Measurements from ENCODE around the gene PARP6. TPM values are rescaled to one million over a fixed set of nuclear protein-coding genes. Genes with fewer than 3 reads are reported as not detected.

The PARP6 gene
- total RNA-seq: 13.0 TPM

GRCh38 chr15:72272213-72272996 lies at the start of gene PARP6:
TSS of gene PARP6 (minus strand) at chr15:72272554. CDS start at chr15:72267477, 5,077 bp downstream.
- H3K4me3 ChIP-seq (ENCODE audit: low read length in 3 of 3): peak within 1 kb of the TSS; percentile 82 to 92 (median 87)
- H3K9ac ChIP-seq (ENCODE audit: low read depth in 1 of 3, low read length in 3 of 3): peak within 1 kb of the TSS; percentile 93 to 97 (median 93)
- no peaks in the 10 kb centered on the region for H3K27me3 ChIP-seq (ENCODE audit: control insufficient read depth in 3 of 3, insufficient read depth in 3 of 3, low read length in 3 of 3)
- no peaks in the 10 kb centered on the region for H3K9me3 ChIP-seq (ENCODE audit: control insufficient read depth in 3 of 3, low read length in 3 of 3)
- peaks cover 8 to 21% (median 11%) of the 10 kb centered on the region in 3 donors for H3K36me3 ChIP-seq (ENCODE audit: control insufficient read depth in 3 of 3, insufficient read depth in 3 of 3, low read length in 3 of 3)
- H3K27ac ChIP-seq (ENCODE audit: low read depth, low read length): peak within 1 kb of the TSS; percentile 91
- H3K4me1 ChIP-seq (ENCODE audit: control insufficient read depth in 3 of 3, insufficient read depth in 3 of 3, low read length in 3 of 3): peaks cover 21 to 25% (median 23%) of the 10 kb centered on the region in 3 donors

- Histone ChIP-seq H3K27ac (ENCODE audit: low read depth, low read length) (no peak within 1 kb of the TSS), H3K27me3 (ENCODE audit: control insufficient read depth in 3 of 3, insufficient read depth in 3 of 3, low read length in 3 of 3) (no peaks in the 10 kb centered on the region), H3K9me3 (ENCODE audit: control insufficient read depth in 3 of 3, low read length in 3 of 3) (peaks cover 0 to 2% (median 0%) of the 10 kb centered on the region in 3 donors), H3K4me3 (ENCODE audit: low read length in 3 of 3) (peak within 1 kb of the TSS; percentile 0 to 70 (median 61)), H3K36me3 (ENCODE audit: control insufficient read depth in 3 of 3, insufficient read depth in 3 of 3, low read length in 3 of 3) (no peaks in the 10 kb centered on the region), H3K9ac (ENCODE audit: low read depth in 1 of 3, low read length in 3 of 3) (peak within 1 kb of the TSS in 1 of 3 donors; percentile 16), H3K4me1 (ENCODE audit: control insufficient read depth in 3 of 3, insufficient read depth in 3 of 3, low read length in 3 of 3) (peaks cover 6 to 9% (median 7%) of the 10 kb centered on the region in 3 donors)
These were observed 47.8 kb upstream of the PARP6 start, which contains the start of gene CELF6 for GRCh38 chr15:72319985-72320671. TSS of gene CELF6 (minus strand) at chr15:72320157. CDS start at chr15:72319874, 283 bp downstream.

GRCh38 chr15:72319360-72319984 lies 47.1 kb upstream of the PARP6 start:
- Histone ChIP-seq H3K27ac (ENCODE audit: low read depth, low read length) (no peak overlapping the region), H3K9ac (ENCODE audit: low read depth in 1 of 3, low read length in 3 of 3) (no peak overlapping the region), H3K4me3 (ENCODE audit: low read length in 3 of 3) (no peak overlapping the region)

GRCh38 chr15:72318408-72318942 lies 46.1 kb upstream of the PARP6 start:
- Histone ChIP-seq H3K9me3 (ENCODE audit: control insufficient read depth in 3 of 3, low read length in 3 of 3) (no peaks in the 10 kb centered on the region), H3K27me3 (ENCODE audit: control insufficient read depth in 3 of 3, insufficient read depth in 3 of 3, low read length in 3 of 3) (no peaks in the 10 kb centered on the region), H3K9ac (ENCODE audit: low read depth in 1 of 3, low read length in 3 of 3) (no peak overlapping the region)

More at GRCh38 chr15:72319360-72319984, 47.1 kb upstream of the PARP6 start:
- Histone ChIP-seq H3K4me1 (ENCODE audit: control insufficient read depth in 3 of 3, insufficient read depth in 3 of 3, low read length in 3 of 3) (peaks cover 6 to 9% (median 7%) of the 10 kb centered on the region in 3 donors), H3K9me3 (ENCODE audit: control insufficient read depth in 3 of 3, low read length in 3 of 3) (peaks cover 0 to under 1% (median 0%) of the 10 kb centered on the region in 3 donors), H3K27me3 (ENCODE audit: control insufficient read depth in 3 of 3, insufficient read depth in 3 of 3, low read length in 3 of 3) (no peaks in the 10 kb centered on the region), H3K36me3 (ENCODE audit: control insufficient read depth in 3 of 3, insufficient read depth in 3 of 3, low read length in 3 of 3) (no peaks in the 10 kb centered on the region)

GRCh38 chr15:72315706-72316370 lies 43.5 kb upstream of the PARP6 start:
- H3K9ac ChIP-seq (ENCODE audit: low read depth in 1 of 3, low read length in 3 of 3): no peak overlapping the region
- H3K27me3 ChIP-seq (ENCODE audit: control insufficient read depth in 3 of 3, insufficient read depth in 3 of 3, low read length in 3 of 3): no peaks in the 10 kb centered on the region
- H3K4me3 ChIP-seq (ENCODE audit: low read length in 3 of 3): no peak overlapping the region
- H3K36me3 ChIP-seq (ENCODE audit: control insufficient read depth in 3 of 3, insufficient read depth in 3 of 3, low read length in 3 of 3): no peaks in the 10 kb centered on the region
- no peaks in the 10 kb centered on the region for H3K9me3 ChIP-seq (ENCODE audit: control insufficient read depth in 3 of 3, low read length in 3 of 3)
- H3K27ac ChIP-seq (ENCODE audit: low read depth, low read length): no peak overlapping the region
- H3K4me1 ChIP-seq (ENCODE audit: control insufficient read depth in 3 of 3, insufficient read depth in 3 of 3, low read length in 3 of 3): peaks cover 6 to 8% (median 7%) of the 10 kb centered on the region in 3 donors

More at GRCh38 chr15:72318408-72318942, 46.1 kb upstream of the PARP6 start:
- H3K4me1 ChIP-seq (ENCODE audit: control insufficient read depth in 3 of 3, insufficient read depth in 3 of 3, low read length in 3 of 3): peaks cover 6 to 9% (median 7%) of the 10 kb centered on the region in 3 donors
- H3K4me3 ChIP-seq (ENCODE audit: low read length in 3 of 3): no peak overlapping the region
- no peak overlapping the region for H3K27ac ChIP-seq (ENCODE audit: low read depth, low read length)
- H3K36me3 ChIP-seq (ENCODE audit: control insufficient read depth in 3 of 3, insufficient read depth in 3 of 3, low read length in 3 of 3): no peaks in the 10 kb centered on the region

GRCh38 chr15:72313881-72314280 lies 41.5 kb upstream of the PARP6 start:
- no peaks in the 10 kb centered on the region for H3K36me3 ChIP-seq (ENCODE audit: control insufficient read depth in 3 of 3, insufficient read depth in 3 of 3, low read length in 3 of 3)
- no peak overlapping the region for H3K9ac ChIP-seq (ENCODE audit: low read depth in 1 of 3, low read length in 3 of 3)
- no peaks in the 10 kb centered on the region for H3K9me3 ChIP-seq (ENCODE audit: control insufficient read depth in 3 of 3, low read length in 3 of 3)
- no peaks in the 10 kb centered on the region for H3K27me3 ChIP-seq (ENCODE audit: control insufficient read depth in 3 of 3, insufficient read depth in 3 of 3, low read length in 3 of 3)
- no peak overlapping the region for H3K27ac ChIP-seq (ENCODE audit: low read depth, low read length)
- no peak overlapping the region for H3K4me3 ChIP-seq (ENCODE audit: low read length in 3 of 3)
- no peaks in the 10 kb centered on the region for H3K4me1 ChIP-seq (ENCODE audit: control insufficient read depth in 3 of 3, insufficient read depth in 3 of 3, low read length in 3 of 3)

GRCh38 chr15:72313448-72313840 lies 41.1 kb upstream of the PARP6 start:
- H3K27me3 ChIP-seq (ENCODE audit: control insufficient read depth in 3 of 3, insufficient read depth in 3 of 3, low read length in 3 of 3): no peaks in the 10 kb centered on the region
- no peak overlapping the region for H3K9ac ChIP-seq (ENCODE audit: low read depth in 1 of 3, low read length in 3 of 3)
- no peaks in the 10 kb centered on the region for H3K4me1 ChIP-seq (ENCODE audit: control insufficient read depth in 3 of 3, insufficient read depth in 3 of 3, low read length in 3 of 3)
- H3K9me3 ChIP-seq (ENCODE audit: control insufficient read depth in 3 of 3, low read length in 3 of 3): no peaks in the 10 kb centered on the region
- no peak overlapping the region for H3K4me3 ChIP-seq (ENCODE audit: low read length in 3 of 3)
- H3K27ac ChIP-seq (ENCODE audit: low read depth, low read length): no peak overlapping the region
- H3K36me3 ChIP-seq (ENCODE audit: control insufficient read depth in 3 of 3, insufficient read depth in 3 of 3, low read length in 3 of 3): no peaks in the 10 kb centered on the region

GRCh38 chr15:72312605-72313447 lies 40.5 kb upstream of the PARP6 start:
- H3K27ac ChIP-seq (ENCODE audit: low read depth, low read length): no peak overlapping the region
- no peaks in the 10 kb centered on the region for H3K4me1 ChIP-seq (ENCODE audit: control insufficient read depth in 3 of 3, insufficient read depth in 3 of 3, low read length in 3 of 3)
- H3K36me3 ChIP-seq (ENCODE audit: control insufficient read depth in 3 of 3, insufficient read depth in 3 of 3, low read length in 3 of 3): no peaks in the 10 kb centered on the region
- H3K27me3 ChIP-seq (ENCODE audit: control insufficient read depth in 3 of 3, insufficient read depth in 3 of 3, low read length in 3 of 3): no peaks in the 10 kb centered on the region
- H3K9me3 ChIP-seq (ENCODE audit: control insufficient read depth in 3 of 3, low read length in 3 of 3): no peaks in the 10 kb centered on the region
- H3K9ac ChIP-seq (ENCODE audit: low read depth in 1 of 3, low read length in 3 of 3): no peak overlapping the region
- no peak overlapping the region for H3K4me3 ChIP-seq (ENCODE audit: low read length in 3 of 3)

- Histone ChIP-seq H3K4me1 (ENCODE audit: control insufficient read depth in 3 of 3, insufficient read depth in 3 of 3, low read length in 3 of 3) (no peaks in the 10 kb centered on the region), H3K27ac (ENCODE audit: low read depth, low read length) (no peak overlapping the region), H3K36me3 (ENCODE audit: control insufficient read depth in 3 of 3, insufficient read depth in 3 of 3, low read length in 3 of 3) (no peaks in the 10 kb centered on the region), H3K9me3 (ENCODE audit: control insufficient read depth in 3 of 3, low read length in 3 of 3) (no peaks in the 10 kb centered on the region), H3K4me3 (ENCODE audit: low read length in 3 of 3) (no peak overlapping the region), H3K9ac (ENCODE audit: low read depth in 1 of 3, low read length in 3 of 3) (no peak overlapping the region), H3K27me3 (ENCODE audit: control insufficient read depth in 3 of 3, insufficient read depth in 3 of 3, low read length in 3 of 3) (no peaks in the 10 kb centered on the region)
These were observed 34.7 kb upstream of the PARP6 start for GRCh38 chr15:72307026-72307425.

Data from skeletal muscle tissue (tissue), 4 donors.